A204.1 (cell line): ENCODE results near the gene CDHR5.

Experiments used
- FAIRE-seq: peaks from 2 replicates; lab custom pipeline; 2012; peaks lifted over from hg19 to GRCh38; lab: Jason Lieb, UNC

Gene CDHR5

DNA sequence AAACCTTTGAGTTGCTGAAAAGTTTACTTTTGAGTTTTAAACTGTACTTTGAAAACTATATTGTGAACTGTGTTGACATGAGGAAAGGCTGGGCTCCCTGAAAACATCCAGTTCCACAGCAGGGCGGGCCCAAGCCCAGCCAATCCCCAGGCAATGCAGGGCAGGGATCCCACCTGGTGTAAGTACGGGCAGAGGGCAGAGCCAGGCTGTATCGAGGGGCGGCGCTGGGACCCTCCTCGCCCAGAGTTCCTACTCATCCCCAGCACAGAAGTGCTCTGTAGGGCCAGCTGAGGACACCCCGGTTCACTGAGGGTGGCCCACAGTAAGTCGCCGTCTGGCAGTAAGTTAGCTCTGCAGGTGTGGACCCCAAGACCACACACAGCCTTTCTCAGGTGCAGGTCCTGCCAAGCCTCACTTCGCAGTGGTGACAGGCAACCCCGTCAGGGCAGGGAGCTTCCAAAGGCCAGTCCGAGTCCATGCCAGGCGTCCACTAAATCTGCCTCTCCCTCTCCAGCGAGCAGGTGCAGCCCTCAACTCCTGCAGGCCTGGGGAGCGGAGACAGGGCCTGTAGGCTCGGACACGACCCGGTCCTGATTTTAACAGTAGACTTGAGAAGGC is 57.6 kb downstream of the CDHR5 start:
- FAIRE-seq = no peak
